ENCODE results near the gene MAPK10. TPM values are rescaled to one million over a fixed set of nuclear protein-coding genes. Genes with fewer than 3 reads are reported as not detected.

MAPK10 gene
- total RNA-seq, 1 experiment from 2014 or later, result 5.2 TPM

DNA sequence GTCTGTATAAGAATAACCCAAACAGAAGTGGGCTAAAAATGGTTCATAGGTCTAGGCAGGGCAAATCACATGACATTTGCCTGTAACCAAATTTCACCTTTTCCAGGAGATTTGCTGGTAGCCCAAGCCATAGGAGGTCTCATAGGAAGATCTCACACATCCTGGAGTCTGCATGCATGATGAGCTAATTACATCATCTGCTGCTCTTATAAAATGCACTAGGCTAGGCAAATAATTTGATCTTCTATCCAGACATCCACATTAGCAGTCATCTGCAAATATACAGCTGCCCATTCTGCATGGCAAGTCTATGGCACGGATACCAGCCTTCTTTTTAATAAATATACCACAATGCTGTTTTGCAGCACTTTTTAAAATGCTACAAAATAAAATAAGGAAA, 87.2 kb downstream of the MAPK10 start:
- Mint-ChIP-seq H3K9me3 (no peaks in the 10 kb centered on the region), H3K36me3 (no peaks in the 10 kb centered on the region), H3K4me1 (no peaks in the 10 kb centered on the region), H3K4me3 (no peak overlapping the region), H3K27me3 (ENCODE audit: low read depth) (no peaks in the 10 kb centered on the region; the same call in 1 of the 2 replicates), H3K27ac (no peak overlapping the region)
- ATAC-seq (no peak), DNase-seq (ENCODE audit: low spot score) (no peak)
- TF ChIP-seq, protein P1, sequence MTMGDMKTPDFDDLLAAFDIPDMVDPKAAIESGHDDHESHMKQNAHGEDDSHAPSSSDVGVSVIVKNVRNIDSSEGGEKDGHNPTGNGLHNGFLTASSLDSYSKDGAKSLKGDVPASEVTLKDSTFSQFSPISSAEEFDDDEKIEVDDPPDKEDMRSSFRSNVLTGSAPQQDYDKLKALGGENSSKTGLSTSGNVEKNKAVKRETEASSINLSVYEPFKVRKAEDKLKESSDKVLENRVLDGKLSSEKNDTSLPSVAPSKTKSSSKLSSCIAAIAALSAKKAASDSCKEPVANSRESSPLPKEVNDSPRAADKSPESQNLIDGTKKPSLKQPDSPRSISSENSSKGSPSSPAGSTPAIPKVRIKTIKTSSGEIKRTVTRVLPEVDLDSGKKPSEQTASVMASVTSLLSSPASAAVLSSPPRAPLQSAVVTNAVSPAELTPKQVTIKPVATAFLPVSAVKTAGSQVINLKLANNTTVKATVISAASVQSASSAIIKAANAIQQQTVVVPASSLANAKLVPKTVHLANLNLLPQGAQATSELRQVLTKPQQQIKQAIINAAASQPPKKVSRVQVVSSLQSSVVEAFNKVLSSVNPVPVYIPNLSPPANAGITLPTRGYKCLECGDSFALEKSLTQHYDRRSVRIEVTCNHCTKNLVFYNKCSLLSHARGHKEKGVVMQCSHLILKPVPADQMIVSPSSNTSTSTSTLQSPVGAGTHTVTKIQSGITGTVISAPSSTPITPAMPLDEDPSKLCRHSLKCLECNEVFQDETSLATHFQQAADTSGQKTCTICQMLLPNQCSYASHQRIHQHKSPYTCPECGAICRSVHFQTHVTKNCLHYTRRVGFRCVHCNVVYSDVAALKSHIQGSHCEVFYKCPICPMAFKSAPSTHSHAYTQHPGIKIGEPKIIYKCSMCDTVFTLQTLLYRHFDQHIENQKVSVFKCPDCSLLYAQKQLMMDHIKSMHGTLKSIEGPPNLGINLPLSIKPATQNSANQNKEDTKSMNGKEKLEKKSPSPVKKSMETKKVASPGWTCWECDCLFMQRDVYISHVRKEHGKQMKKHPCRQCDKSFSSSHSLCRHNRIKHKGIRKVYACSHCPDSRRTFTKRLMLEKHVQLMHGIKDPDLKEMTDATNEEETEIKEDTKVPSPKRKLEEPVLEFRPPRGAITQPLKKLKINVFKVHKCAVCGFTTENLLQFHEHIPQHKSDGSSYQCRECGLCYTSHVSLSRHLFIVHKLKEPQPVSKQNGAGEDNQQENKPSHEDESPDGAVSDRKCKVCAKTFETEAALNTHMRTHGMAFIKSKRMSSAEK (CRISPR knock-in tag; IDR thresholded peaks at IDR 0.05; ENCODE audit: borderline replicate concordance), result no peak
- TF ChIP-seq TP53 (CRISPR knock-in tag; IDR thresholded peaks at IDR 0.05) (no peak), FOXJ3 (CRISPR knock-in tag; IDR thresholded peaks at IDR 0.05; ENCODE audit: borderline replicate concordance) (no peak)
- TF ChIP-seq, protein P2, sequence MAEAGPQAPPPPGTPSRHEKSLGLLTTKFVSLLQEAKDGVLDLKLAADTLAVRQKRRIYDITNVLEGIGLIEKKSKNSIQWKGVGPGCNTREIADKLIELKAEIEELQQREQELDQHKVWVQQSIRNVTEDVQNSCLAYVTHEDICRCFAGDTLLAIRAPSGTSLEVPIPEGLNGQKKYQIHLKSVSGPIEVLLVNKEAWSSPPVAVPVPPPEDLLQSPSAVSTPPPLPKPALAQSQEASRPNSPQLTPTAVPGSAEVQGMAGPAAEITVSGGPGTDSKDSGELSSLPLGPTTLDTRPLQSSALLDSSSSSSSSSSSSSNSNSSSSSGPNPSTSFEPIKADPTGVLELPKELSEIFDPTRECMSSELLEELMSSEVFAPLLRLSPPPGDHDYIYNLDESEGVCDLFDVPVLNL (CRISPR knock-in tag; IDR thresholded peaks at IDR 0.05; ENCODE audit: borderline replicate concordance, low read depth), result no peak
- POLR2A ChIA-PET, result no interaction called here
- CTCF ChIA-PET, result no interaction called here

DNA sequence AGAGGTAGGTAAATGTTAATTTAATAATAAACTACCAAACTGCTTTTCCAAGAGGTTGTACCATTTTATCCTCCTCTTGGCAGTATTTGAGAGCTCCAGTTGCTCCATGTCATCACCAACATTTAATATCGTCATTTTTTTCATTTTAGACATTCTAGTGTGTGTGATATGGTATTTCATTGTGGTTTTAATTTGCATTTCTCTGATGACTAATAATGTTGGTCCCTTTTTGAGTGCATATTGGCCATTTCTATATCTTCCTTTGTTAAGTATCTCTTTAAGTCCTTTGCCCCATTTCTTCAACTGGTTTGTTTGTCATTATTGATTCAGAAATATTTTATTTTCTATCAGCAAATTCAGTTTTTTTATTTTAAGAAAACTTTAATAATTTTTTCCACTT, 88.8 kb downstream of the MAPK10 start:
- H3K27ac Mint-ChIP-seq, result no peak overlapping the region
- no peak for TF ChIP-seq MYBL2 (CRISPR knock-in tag; IDR thresholded peaks at IDR 0.05)
- ChIA-PET POLR2A (no interaction called here), CTCF (no interaction called here)
- ATAC-seq, result no peak
- no peaks in the 10 kb centered on the region for H3K27me3 Mint-ChIP-seq (ENCODE audit: low read depth)
- no peaks in the 10 kb centered on the region for H3K36me3 Mint-ChIP-seq
- no peaks in the 10 kb centered on the region for H3K9me3 Mint-ChIP-seq
- peaks cover 3% of the 10 kb centered on the region for H3K4me1 Mint-ChIP-seq
- DNase-seq (ENCODE audit: low spot score), result no peak
- H3K4me3 Mint-ChIP-seq, result no peak overlapping the region

GRCh38 chr4:86269354-86269753, 90.5 kb downstream of the MAPK10 start:
- ChIA-PET CTCF (no interaction called here), POLR2A (no interaction called here)
- Mint-ChIP-seq H3K9me3 (no peaks in the 10 kb centered on the region), H3K4me1 (peaks cover 11% of the 10 kb centered on the region), H3K4me3 (no peak overlapping the region), H3K36me3 (no peaks in the 10 kb centered on the region), H3K27ac (no peak overlapping the region), H3K27me3 (ENCODE audit: low read depth) (no peaks in the 10 kb centered on the region)
- DNase-seq (ENCODE audit: low spot score), result no peak
- ATAC-seq, result no peak
- TF ChIP-seq, protein P3, sequence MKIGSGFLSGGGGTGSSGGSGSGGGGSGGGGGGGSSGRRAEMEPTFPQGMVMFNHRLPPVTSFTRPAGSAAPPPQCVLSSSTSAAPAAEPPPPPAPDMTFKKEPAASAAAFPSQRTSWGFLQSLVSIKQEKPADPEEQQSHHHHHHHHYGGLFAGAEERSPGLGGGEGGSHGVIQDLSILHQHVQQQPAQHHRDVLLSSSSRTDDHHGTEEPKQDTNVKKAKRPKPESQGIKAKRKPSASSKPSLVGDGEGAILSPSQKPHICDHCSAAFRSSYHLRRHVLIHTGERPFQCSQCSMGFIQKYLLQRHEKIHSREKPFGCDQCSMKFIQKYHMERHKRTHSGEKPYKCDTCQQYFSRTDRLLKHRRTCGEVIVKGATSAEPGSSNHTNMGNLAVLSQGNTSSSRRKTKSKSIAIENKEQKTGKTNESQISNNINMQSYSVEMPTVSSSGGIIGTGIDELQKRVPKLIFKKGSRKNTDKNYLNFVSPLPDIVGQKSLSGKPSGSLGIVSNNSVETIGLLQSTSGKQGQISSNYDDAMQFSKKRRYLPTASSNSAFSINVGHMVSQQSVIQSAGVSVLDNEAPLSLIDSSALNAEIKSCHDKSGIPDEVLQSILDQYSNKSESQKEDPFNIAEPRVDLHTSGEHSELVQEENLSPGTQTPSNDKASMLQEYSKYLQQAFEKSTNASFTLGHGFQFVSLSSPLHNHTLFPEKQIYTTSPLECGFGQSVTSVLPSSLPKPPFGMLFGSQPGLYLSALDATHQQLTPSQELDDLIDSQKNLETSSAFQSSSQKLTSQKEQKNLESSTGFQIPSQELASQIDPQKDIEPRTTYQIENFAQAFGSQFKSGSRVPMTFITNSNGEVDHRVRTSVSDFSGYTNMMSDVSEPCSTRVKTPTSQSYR (CRISPR knock-in tag; IDR thresholded peaks at IDR 0.05), result no peak
- TF ChIP-seq NR1H2 (CRISPR knock-in tag; IDR thresholded peaks at IDR 0.05) (no peak), RELA (CRISPR knock-in tag; IDR thresholded peaks at IDR 0.05; ENCODE audit: borderline replicate concordance) (no peak), SMAD4 (CRISPR knock-in tag; IDR thresholded peaks at IDR 0.05) (no peak), GABPB1 (CRISPR knock-in tag; IDR thresholded peaks at IDR 0.05) (no peak), ZNF423 (CRISPR knock-in tag; IDR thresholded peaks at IDR 0.05) (no peak), MYBL2 (CRISPR knock-in tag; IDR thresholded peaks at IDR 0.05) (no peak), NFE2L1 (CRISPR knock-in tag; IDR thresholded peaks at IDR 0.05) (no peak), ATF3 (CRISPR knock-in tag; conservative IDR thresholded peaks at IDR 0.05) (no peak), ATF1 (CRISPR knock-in tag; IDR thresholded peaks at IDR 0.05) (no peak), TEAD1 (CRISPR knock-in tag; IDR thresholded peaks at IDR 0.05) (no peak), IRF2 (CRISPR knock-in tag; IDR thresholded peaks at IDR 0.05; ENCODE audit: borderline replicate concordance, low read depth) (no peak), USF2 (CRISPR knock-in tag; IDR thresholded peaks at IDR 0.05) (no peak), TCF7 (CRISPR knock-in tag; IDR thresholded peaks at IDR 0.05; ENCODE audit: low read depth) (no peak), GTF2I (CRISPR knock-in tag; conservative IDR thresholded peaks at IDR 0.05) (no peak), NR2C2 (CRISPR knock-in tag; IDR thresholded peaks at IDR 0.05) (no peak), ZNF396 (CRISPR knock-in tag; IDR thresholded peaks at IDR 0.05; ENCODE audit: borderline replicate concordance) (no peak)
- TF ChIP-seq, protein P4, sequence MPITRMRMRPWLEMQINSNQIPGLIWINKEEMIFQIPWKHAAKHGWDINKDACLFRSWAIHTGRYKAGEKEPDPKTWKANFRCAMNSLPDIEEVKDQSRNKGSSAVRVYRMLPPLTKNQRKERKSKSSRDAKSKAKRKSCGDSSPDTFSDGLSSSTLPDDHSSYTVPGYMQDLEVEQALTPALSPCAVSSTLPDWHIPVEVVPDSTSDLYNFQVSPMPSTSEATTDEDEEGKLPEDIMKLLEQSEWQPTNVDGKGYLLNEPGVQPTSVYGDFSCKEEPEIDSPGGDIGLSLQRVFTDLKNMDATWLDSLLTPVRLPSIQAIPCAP (CRISPR knock-in tag; IDR thresholded peaks at IDR 0.05), result no peak
- TF ChIP-seq, protein P5, sequence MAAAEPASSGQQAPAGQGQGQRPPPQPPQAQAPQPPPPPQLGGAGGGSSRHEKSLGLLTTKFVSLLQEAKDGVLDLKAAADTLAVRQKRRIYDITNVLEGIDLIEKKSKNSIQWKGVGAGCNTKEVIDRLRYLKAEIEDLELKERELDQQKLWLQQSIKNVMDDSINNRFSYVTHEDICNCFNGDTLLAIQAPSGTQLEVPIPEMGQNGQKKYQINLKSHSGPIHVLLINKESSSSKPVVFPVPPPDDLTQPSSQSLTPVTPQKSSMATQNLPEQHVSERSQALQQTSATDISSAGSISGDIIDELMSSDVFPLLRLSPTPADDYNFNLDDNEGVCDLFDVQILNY (CRISPR knock-in tag; IDR thresholded peaks at IDR 0.05), result no peak

Measured in WTC11 (cell line).